ENCODE results near the gene C12orf42. TPM values are rescaled to one million over a fixed set of nuclear protein-coding genes. Genes with fewer than 3 reads are reported as not detected.

The C12orf42 gene
- total RNA-seq, 4 donors from 2014 or later: 0.38 TPM; not detected in 3

DNA sequence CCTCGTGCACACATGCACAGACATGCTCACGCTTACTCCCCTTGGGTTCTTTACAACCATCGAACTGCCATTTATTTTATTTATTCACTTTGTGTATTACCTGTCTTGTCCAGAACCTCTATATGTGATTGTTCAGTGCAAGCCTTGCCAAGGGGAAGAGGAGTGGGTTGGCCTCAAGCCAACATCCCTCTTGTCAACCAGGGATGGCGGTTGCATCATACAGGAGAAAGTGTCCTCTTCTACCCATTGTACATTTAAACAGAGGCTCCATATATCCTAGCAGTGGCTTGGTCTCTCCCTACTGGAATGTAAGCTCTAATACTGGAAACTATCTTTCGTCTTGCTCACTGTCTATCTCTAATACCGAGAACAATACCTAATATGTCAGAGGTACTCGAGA is 108.4 kb downstream of the C12orf42 start:
- no peak for TF ChIP-seq CTCF (IDR thresholded peaks at IDR 0.05; ENCODE audit: low read depth)

- TF ChIP-seq CTCF (IDR thresholded peaks at IDR 0.05; ENCODE audit: low read depth): no peak
Measured at GRCh38 chr12:103386451-103386850, 109.3 kb downstream of the C12orf42 start.

- no peak for TF ChIP-seq CTCF (IDR thresholded peaks at IDR 0.05; ENCODE audit: low read depth)
Measured at GRCh38 chr12:103382736-103383346, 112.9 kb downstream of the C12orf42 start.

DNA sequence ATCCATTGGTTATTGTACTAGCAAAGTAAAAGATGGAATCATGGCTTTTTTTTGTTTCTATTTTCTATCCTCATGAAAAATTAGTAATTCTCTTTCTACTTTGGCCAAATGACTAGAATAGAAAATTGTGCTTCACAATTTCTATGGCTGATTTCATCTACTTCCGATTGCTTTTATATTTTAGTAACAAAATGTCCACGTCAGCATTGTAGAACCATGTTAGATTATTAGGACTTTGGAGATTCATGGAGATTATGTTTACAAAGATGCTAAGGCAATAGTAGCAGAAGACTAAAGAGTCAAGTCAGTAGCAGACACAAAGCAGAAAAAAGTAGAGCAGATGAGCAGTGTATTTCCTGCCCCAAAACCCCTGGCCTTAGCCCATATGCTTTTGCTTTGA is 113.6 kb downstream of the C12orf42 start:
- no peak for TF ChIP-seq CTCF (IDR thresholded peaks at IDR 0.05; ENCODE audit: low read depth)

DNA sequence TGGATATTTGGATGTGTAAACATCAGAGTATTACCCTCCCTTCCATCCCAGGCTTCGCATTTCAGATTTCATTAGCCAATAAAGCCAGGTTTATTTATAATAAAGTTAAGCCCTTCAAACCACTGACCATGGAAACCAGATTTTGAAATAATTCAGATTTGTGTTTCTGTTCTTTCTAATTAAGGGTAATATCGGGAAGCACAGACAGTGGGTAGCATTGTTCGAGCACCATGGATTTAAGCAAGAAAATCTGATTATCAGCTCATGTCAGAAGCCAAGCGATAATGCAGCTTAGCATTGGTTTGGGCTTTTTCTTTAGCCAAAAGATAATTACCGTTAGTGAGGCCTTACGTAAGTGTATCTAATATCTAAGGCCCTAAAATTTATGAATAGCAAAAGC is 116.1 kb downstream of the C12orf42 start:
- TF ChIP-seq CTCF (IDR thresholded peaks at IDR 0.05; ENCODE audit: low read depth): no peak

DNA sequence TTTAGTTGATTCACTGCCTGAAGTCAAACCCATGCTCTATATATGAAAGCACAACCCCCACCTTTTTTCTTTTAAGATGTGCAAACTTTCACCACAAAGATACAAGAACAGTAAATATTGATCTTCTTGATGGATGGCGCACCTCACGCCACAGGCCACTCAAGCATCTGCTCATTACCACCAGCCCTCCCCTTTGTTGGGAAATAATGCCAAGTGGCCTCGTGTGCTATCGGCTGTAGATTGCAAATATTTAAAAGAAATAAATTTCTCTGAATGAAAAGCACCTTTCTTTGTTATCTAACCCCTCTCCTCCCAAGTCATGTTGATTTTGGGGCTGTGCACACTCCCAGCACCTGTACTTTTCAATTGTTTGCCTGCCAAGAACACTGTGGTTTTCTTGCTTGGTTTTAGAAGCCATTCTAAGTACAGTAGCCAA is 122.7 kb downstream of the C12orf42 start:
- TF ChIP-seq CTCF (IDR thresholded peaks at IDR 0.05; ENCODE audit: low read depth): no peak

- no peak for TF ChIP-seq CTCF (IDR thresholded peaks at IDR 0.05; ENCODE audit: low read depth)
Measured at GRCh38 chr12:103369929-103370328, 125.8 kb downstream of the C12orf42 start.

All from subcutaneous adipose tissue (tissue), 4 donors.